HG02970 (cell line): ENCODE measurements around the gene SYDE2.

Experiments used
- ATAC-seq: cut with Tn5 transposase; IDR thresholded peaks from one replicate; pipeline ENCODE4 v1.9.1; 2021; ENCODE audit warnings: mild to moderate bottlenecking, moderate library complexity, moderate number of reproducible peaks; ENCODE audit not compliant: unreplicated experiment, low FRiP score

SYDE2 gene

GRCh38 chr1:85133565-85134159, 67.2 kb downstream of the SYDE2 start:
- no peak for ATAC-seq

DNA sequence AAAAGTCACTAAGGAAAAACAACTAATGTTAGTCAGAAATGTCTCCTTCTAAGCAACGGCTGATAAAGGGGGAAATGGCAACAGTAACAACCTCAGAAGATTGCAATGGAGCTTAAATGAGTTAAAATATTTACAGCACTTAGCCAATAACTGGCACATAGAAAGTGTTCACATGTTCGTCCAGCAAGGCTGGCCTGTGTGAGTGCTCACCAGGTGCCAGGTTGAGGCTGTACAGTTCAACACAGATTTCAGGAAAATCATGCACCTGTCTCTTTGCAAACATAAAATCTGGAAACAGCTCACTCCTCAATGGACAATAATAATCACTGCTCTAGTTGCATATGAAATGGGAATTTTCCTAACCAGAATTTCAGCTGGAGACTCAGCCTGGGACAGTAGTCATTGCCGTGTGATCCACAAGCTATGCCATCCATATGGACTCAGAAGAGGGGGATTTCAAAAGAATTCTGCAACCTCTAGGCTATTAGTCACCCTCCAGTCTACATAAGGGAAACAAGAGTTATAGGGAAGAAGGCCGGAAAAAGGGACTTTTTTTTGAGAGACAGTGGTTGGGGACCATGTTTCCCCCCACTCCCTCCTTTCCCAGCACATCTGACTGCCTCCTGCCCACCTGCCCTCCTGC, 68.6 kb downstream of the SYDE2 start:
- no peak for ATAC-seq

GRCh38 chr1:85128316-85128715, 72.5 kb downstream of the SYDE2 start:
- ATAC-seq = no peak

GRCh38 chr1:85125891-85126290, 74.9 kb downstream of the SYDE2 start:
- ATAC-seq = no peak

DNA sequence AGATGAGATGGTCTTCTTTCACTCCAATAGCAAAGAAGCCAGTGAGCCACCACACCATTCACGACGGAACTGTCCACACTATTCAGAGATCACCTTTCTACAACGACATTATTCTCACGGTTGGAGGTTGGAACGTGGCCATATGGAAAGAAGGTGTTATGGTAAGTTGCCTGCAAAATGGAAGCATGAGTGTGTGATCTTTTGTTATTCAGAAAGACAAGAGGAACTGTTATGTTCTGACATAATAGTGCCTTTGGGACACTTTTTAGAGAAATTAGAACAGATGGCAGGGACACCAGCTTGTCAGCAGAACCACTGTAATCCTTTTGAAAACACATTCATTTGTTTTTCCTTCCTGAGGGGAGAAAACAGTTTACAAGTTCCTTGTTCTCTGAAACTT, 76.7 kb downstream of the SYDE2 start:
- ATAC-seq = no peak

- no peak for ATAC-seq
These were observed 78.6 kb downstream of the SYDE2 start for GRCh38 chr1:85122169-85122568.

DNA sequence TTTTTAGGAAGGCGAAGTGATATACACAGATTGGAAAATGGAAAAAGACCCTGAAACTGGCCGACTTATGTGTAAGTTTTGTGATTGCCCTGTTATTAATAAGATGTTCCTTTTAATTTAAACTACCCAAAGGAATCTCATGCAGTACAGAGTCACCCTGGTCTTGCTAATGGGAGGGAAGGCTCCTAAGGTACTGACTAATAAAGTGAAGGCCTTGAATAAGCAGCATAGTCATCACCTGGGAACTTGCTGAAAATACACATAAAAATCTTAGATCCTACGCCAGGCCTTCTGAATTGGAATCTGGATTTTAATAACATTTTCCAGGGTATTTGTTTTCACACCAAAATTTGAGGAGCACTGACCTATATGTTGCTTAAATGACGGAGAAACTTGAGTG, 79.1 kb downstream of the SYDE2 start:
- no peak for ATAC-seq

DNA sequence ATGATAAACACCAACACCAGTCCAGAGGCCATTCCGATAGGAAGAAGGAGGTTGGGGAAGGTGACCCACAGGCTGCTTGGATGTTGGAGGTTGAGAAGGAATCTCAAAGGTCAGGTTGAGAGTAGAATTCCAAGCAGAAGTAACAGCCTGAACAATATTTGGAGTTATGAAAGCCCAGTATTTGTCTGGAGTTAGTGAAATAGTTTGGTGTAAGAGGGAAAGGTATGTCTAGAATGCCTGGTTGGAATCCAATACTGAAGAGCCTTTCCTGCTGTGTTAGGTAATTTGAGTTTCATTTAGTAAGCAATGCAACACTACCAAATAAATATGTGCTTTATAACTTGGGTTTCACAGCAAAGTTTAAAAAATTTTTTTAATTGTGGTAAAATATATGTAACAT, 82.1 kb downstream of the SYDE2 start:
- no peak for ATAC-seq

- no peak for ATAC-seq
These were observed 84.0 kb downstream of the SYDE2 start for GRCh38 chr1:85116856-85117255.

DNA sequence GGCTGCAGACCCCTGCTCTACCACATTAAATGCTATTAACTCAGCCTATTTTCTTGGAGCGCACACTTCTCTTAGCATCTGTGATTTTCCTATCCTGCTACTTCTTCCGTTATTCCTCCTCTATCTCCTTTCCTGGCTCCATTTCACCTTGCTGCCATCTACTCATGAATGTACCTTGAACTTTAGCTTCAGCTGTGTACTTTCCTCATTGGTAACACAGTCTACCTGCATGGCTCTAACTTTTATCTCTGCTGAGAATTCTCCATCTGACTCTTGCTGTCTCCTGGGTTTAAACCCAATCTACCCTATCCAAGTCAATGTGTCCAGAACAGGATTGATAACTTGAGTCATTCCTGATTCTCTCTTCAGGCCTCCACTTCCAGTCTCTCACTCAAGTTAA, 84.9 kb downstream of the SYDE2 start:
- no peak for ATAC-seq

- ATAC-seq = no peak
These were observed 89.1 kb downstream of the SYDE2 start for GRCh38 chr1:85111695-85112094.

- no peak for ATAC-seq
These were observed 91.3 kb downstream of the SYDE2 start for GRCh38 chr1:85109475-85109874.
